H1 (cell line): ENCODE measurements around the gene EML4. TPM values are rescaled to one million over a fixed set of nuclear protein-coding genes. Genes with fewer than 3 reads are reported as not detected.

ENCODE experiments used
- EZH2 ChIP-seq: fragments of 200-600 bp; sonication (generic); IDR thresholded peaks from 2 replicates; pipeline ENCODE4 v1.7.1; 2012; ENCODE audit warnings: low read depth, mild to moderate bottlenecking, moderate library complexity, low read length, inconsistent platforms; ENCODE audit not compliant: severe bottlenecking
- GABPA ChIP-seq: IDR thresholded peaks from 2 replicates; pipeline ENCODE4 v1.6.1; 2011; ENCODE audit warnings: mild to moderate bottlenecking, low read length, moderate library complexity, borderline replicate concordance; ENCODE audit not compliant: insufficient read depth
- RBBP5 ChIP-seq: IDR thresholded peaks from 2 replicates; pipeline ENCODE4 v1.7.1; 2012; ENCODE audit warnings: low read depth, mild to moderate bottlenecking, inconsistent platforms, low read length, moderate library complexity, borderline replicate concordance
- SP2 ChIP-seq: IDR thresholded peaks from 2 replicates; pipeline ENCODE4 v1.6.1; 2012; ENCODE audit warnings: mild to moderate bottlenecking, low read length, inconsistent platforms
- SUZ12 ChIP-seq: fragments of 200-600 bp; sonication (generic); IDR thresholded peaks from 2 replicates; pipeline ENCODE4 v1.6.1; 2012; ENCODE audit warnings: mild to moderate bottlenecking, inconsistent platforms, low read length, moderate library complexity, mixed read lengths
- polyA plus RNA-seq, 7 experiments: library from polyadenylated mRNA; depleted of rRNA in 3 of 7; stranded (reverse) in 5 of 7; unstranded in 2 of 7; fragments of >200 nt in 5 of 7; fragments of 200-250 nt in 2 of 7; gene quantifications; 1 replicate in 5 of 7; 2 replicates in 1 of 7; 4 replicates in 1 of 7; pipeline versions ENCODE4 v1.2.1 to v1.2.3, GENCODE V29; 2011 to 2013; ENCODE audit warnings: missing spikeins in 2 of 7, mixed read lengths in 2 of 7
- total RNA-seq: library from RNA; stranded (reverse); fragmentation: NEBNext Ultra II Directional; extraction: Animal tissue kit (Norgen Biotek cat#: 25700); gene quantifications from 2 replicates; pipeline ENCODE4 v1.2.1, GENCODE V29; 2021
- TF ChIP-seq, protein P1 (sequence below), 3 experiments: IDR thresholded peaks; 1 replicate in 2 of 3; 2 replicates in 1 of 3; pipeline versions ENCODE4 v1.5.1 to v1.6.1; 2011; ENCODE audit warnings: low read length in 3 of 3, mild to moderate bottlenecking in 3 of 3, inconsistent platforms in 2 of 3, low read depth in 1 of 3, moderate library complexity in 1 of 3; ENCODE audit not compliant: insufficient read depth in 1 of 3; ENCODE audit errors: control extremely low read depth in 1 of 3
- TF ChIP-seq, protein P2 (sequence below): IDR thresholded peaks from 2 replicates; pipeline ENCODE4 v1.6.1; 2012; ENCODE audit warnings: inconsistent platforms

Gene EML4
- total and polyA plus RNA-seq, 2 of the 8 experiments (the other 6 are each of a cell fraction or from before 2014, with no cell fraction given): 50.1 to 104 TPM

DNA sequence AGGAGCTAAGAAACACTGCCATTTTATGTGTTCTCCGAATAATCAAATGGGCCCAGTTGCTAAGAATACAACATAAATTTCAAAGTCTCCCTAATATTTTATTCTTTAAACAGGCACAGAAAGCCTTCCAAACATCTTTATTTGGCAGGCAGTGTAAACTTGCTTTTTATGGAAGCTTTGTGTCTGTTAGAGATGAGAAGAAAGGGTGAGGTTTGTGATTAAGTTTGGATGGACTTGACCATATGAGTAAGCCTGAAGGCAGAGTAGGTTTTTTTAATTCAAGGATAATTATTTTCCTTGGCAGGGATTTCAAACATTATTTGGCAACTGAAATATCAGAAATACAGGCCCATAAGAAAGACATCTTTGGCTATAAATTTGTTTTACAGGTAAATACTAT is 129.0 kb downstream of the EML4 start (continued):
- TF ChIP-seq, protein P1, sequence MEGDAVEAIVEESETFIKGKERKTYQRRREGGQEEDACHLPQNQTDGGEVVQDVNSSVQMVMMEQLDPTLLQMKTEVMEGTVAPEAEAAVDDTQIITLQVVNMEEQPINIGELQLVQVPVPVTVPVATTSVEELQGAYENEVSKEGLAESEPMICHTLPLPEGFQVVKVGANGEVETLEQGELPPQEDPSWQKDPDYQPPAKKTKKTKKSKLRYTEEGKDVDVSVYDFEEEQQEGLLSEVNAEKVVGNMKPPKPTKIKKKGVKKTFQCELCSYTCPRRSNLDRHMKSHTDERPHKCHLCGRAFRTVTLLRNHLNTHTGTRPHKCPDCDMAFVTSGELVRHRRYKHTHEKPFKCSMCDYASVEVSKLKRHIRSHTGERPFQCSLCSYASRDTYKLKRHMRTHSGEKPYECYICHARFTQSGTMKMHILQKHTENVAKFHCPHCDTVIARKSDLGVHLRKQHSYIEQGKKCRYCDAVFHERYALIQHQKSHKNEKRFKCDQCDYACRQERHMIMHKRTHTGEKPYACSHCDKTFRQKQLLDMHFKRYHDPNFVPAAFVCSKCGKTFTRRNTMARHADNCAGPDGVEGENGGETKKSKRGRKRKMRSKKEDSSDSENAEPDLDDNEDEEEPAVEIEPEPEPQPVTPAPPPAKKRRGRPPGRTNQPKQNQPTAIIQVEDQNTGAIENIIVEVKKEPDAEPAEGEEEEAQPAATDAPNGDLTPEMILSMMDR (IDR thresholded peaks at IDR 0.05; ENCODE audit: control extremely low read depth in 1 of 3, insufficient read depth in 1 of 3, low read depth in 1 of 3, low read length in 3 of 3): no peak
- TF ChIP-seq GABPA: no peak
- no peak for TF ChIP-seq RBBP5
- TF ChIP-seq SP2: no peak
- TF ChIP-seq SUZ12: no peak
- TF ChIP-seq, protein P2, sequence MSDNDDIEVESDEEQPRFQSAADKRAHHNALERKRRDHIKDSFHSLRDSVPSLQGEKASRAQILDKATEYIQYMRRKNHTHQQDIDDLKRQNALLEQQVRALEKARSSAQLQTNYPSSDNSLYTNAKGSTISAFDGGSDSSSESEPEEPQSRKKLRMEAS: no peak
- no peak for TF ChIP-seq EZH2
